ENCODE results near the gene DCAF12L1.

Gene DCAF12L1

GRCh38 chrX:126557151-126557550, 4.5 kb upstream of the DCAF12L1 start (continued):
- TF ChIP-seq REST (tag by site-specific recombination; IDR thresholded peaks at IDR 0.05), result no peak
- no peak for TF ChIP-seq ZNF664 (tag by site-specific recombination; IDR thresholded peaks at IDR 0.05)
- no peak for TF ChIP-seq ZNF10 (tag by site-specific recombination; IDR thresholded peaks at IDR 0.05)
- no peak for TF ChIP-seq ZNF629 (tag by site-specific recombination; IDR thresholded peaks at IDR 0.05)
- TF ChIP-seq ZNF639 (tag by site-specific recombination; IDR thresholded peaks at IDR 0.05), result no peak
- no peak for TF ChIP-seq ZNF292 (tag by site-specific recombination; IDR thresholded peaks at IDR 0.05; ENCODE audit: borderline replicate concordance, low read depth)
- no peak for TF ChIP-seq ZSCAN18 (tag by site-specific recombination; IDR thresholded peaks at IDR 0.05)
- no peak for TF ChIP-seq MEIS1 (CRISPR knock-in tag; IDR thresholded peaks at IDR 0.05; ENCODE audit: borderline replicate concordance)

DNA sequence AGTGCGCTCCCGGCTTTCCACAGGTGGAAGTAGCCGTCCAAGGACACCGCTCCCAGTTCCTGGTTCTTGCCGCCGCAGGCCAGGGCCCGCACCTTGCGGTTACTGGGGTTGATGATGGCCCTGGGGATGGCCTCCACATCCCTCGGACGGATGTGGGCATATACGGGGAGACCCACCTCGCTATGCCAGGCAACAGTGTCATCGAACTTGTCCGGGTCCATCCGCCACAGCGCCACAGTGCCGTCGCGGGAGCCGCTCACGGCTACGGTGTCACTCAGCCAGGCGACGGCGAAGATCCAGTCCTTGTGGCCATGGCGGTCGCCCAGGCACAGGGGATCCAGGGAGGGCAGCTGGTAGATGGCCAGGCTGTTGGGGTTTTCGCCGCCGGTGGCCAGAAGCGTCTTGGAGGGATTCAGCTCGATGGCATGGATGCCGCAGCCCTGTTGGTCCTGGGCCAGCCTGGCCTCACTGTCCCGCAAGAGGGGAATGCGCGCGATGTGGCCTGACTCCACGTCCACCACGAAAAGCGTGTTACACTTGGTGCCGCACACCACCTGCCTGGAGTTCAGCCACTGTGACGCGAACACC, 795 bp downstream of the DCAF12L1 start:
- Histone ChIP-seq H3K27ac (ENCODE audit: extremely low read depth, low read depth, low read length) (no peak overlapping the region), H3K9me3 (ENCODE audit: control insufficient read depth, insufficient read depth, low read depth, low read length) (no peaks in the 10 kb centered on the region; the same call in 1 of the 2 replicates), H3K36me3 (ENCODE audit: control insufficient read depth in 2 of 2, insufficient read depth in 1 of 2, low read length in 2 of 2) (no peaks in the 10 kb centered on the region), H3K4me3 (ENCODE audit: low read depth, low read length) (no peak overlapping the region), H3K4me1 (ENCODE audit: control insufficient read depth, insufficient read depth, low read length) (no peaks in the 10 kb centered on the region)
- POLR2A ChIA-PET, result no interaction called here
- CTCF ChIA-PET, result no interaction called here
- TF ChIP-seq ZNF701 (tag by site-specific recombination; IDR thresholded peaks at IDR 0.05) (no peak), ZNF221 (tag by site-specific recombination; IDR thresholded peaks at IDR 0.05; ENCODE audit: borderline replicate concordance) (no peak)

GRCh38 chrX:126551306-126551705, 1.3 kb downstream of the DCAF12L1 start:
- no peak overlapping the region for H3K4me3 ChIP-seq (ENCODE audit: low read depth, low read length)
- ChIA-PET CTCF (no interaction called here), POLR2A (no interaction called here)
- no peaks in the 10 kb centered on the region for H3K4me1 ChIP-seq (ENCODE audit: control insufficient read depth, insufficient read depth, low read length)
- no peaks in the 10 kb centered on the region for H3K36me3 ChIP-seq (ENCODE audit: control insufficient read depth in 2 of 2, insufficient read depth in 1 of 2, low read length in 2 of 2)
- no peaks in the 10 kb centered on the region; the same call in 1 of the 2 replicates for H3K9me3 ChIP-seq (ENCODE audit: control insufficient read depth, insufficient read depth, low read depth, low read length)
- no peak overlapping the region for H3K27ac ChIP-seq (ENCODE audit: extremely low read depth, low read depth, low read length)
- TF ChIP-seq TCF7L2 (IDR thresholded peaks at IDR 0.05; ENCODE audit: borderline replicate concordance, low read depth, low read length) (no peak), ZEB2 (tag by site-specific recombination; IDR thresholded peaks at IDR 0.05) (no peak), PBX3 (CRISPR knock-in tag; IDR thresholded peaks at IDR 0.05) (no peak), ZBTB20 (tag by site-specific recombination; IDR thresholded peaks at IDR 0.05) (no peak), ZNF791 (tag by site-specific recombination; IDR thresholded peaks at IDR 0.05) (no peak), INSM2 (tag by site-specific recombination; IDR thresholded peaks at IDR 0.05) (no peak), ZBTB44 (tag by site-specific recombination; IDR thresholded peaks at IDR 0.05) (no peak)
- TF ChIP-seq, protein P1, sequence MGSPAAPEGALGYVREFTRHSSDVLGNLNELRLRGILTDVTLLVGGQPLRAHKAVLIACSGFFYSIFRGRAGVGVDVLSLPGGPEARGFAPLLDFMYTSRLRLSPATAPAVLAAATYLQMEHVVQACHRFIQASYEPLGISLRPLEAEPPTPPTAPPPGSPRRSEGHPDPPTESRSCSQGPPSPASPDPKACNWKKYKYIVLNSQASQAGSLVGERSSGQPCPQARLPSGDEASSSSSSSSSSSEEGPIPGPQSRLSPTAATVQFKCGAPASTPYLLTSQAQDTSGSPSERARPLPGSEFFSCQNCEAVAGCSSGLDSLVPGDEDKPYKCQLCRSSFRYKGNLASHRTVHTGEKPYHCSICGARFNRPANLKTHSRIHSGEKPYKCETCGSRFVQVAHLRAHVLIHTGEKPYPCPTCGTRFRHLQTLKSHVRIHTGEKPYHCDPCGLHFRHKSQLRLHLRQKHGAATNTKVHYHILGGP (tag by site-specific recombination; IDR thresholded peaks at IDR 0.05), result no peak
- TF ChIP-seq, protein P2, sequence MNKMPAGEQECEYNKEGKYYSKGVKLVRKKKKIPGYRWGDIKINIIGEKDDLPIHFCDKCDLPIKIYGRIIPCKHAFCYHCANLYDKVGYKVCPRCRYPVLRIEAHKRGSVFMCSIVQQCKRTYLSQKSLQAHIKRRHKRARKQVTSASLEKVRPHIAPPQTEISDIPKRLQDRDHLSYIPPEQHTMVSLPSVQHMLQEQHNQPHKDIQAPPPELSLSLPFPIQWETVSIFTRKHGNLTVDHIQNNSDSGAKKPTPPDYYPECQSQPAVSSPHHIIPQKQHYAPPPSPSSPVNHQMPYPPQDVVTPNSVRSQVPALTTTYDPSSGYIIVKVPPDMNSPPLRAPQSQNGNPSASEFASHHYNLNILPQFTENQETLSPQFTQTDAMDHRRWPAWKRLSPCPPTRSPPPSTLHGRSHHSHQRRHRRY (tag by site-specific recombination; IDR thresholded peaks at IDR 0.05), result no peak
